T-helper 1 cell treated with Interleukin-12 subunit alpha and Interleukin-12 subunit beta and Interleukin-4 antibody, amounts not matched to agents 30 μg/mL and 1 μg/mL, for 36 hours (primary cell): Measurements from ENCODE around the gene RPA3.
"Not testable (repeated sequence)": the region's sequence is repeated elsewhere in the genome, so short reads cannot be mapped to it uniquely, and the experiment has no call there.

Experiments
- H3K27ac Mint-ChIP-seq: one replicate; pipeline ENCODE4 v1.8.0; 2021; ENCODE audit warnings: mild to moderate bottlenecking, mixed read lengths
- H3K27me3 Mint-ChIP-seq: one replicate; pipeline ENCODE4 v1.8.0; 2021; ENCODE audit warnings: low read depth, mixed read lengths
- H3K36me3 Mint-ChIP-seq: one replicate; pipeline ENCODE4 v1.8.0; 2021; ENCODE audit warnings: low read depth, mixed read lengths
- H3K4me1 Mint-ChIP-seq: one replicate; pipeline ENCODE4 v1.8.0; 2021; ENCODE audit warnings: low read depth, mixed read lengths
- H3K4me3 Mint-ChIP-seq: one replicate; pipeline ENCODE4 v1.8.0; 2021; ENCODE audit warnings: mild to moderate bottlenecking, moderate library complexity, mixed read lengths
- H3K9me3 Mint-ChIP-seq: one replicate; pipeline ENCODE4 v1.8.0; 2021; ENCODE audit warnings: mixed read lengths

RPA3 gene

DNA sequence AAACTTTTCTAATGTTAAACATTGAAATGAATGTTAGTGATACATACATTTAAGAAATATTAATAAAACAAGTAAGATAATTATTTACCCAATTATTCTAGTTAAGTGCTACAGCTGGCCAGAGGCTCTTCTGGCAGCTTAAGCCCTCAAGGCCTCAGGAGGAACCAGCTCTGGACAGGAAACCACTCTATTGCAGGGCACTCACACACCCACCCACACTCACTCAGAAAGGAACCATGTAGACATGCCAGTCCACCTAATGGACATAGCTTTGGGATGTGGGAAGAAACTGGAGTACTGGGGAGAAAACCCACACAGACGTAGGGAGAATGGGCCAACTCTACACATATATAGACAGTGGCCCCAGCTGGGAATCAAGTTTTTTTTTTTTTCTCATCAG lies 49.7 kb downstream of the RPA3 start:
- Mint-ChIP-seq H3K9me3 (peaks cover 12% of the 10 kb centered on the region), H3K27ac (no peak overlapping the region), H3K4me3 (no peak overlapping the region), H3K4me1 (peaks cover 18% of the 10 kb centered on the region), H3K27me3 (no peaks in the 10 kb centered on the region), H3K36me3 (peaks cover 11% of the 10 kb centered on the region)

DNA sequence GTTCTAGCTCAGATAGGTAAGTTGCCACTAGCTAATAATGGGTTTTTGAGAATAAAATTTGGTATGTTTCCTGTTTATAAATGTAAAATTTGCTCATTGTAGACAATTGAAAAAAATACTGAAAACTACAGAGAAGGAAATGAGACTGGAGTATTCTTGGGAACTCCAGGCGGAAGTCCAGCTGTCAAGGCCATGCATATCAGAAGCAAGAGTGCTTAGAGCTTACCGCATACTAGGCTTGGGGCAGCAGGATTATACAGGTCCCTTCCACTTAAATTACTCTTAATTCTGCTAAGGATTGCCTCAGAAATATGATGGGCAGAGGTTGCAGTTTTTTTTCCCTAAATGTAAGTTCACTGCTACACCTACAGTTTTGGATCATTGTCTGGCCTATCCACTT lies 51.2 kb downstream of the RPA3 start:
- no peaks in the 10 kb centered on the region for H3K27me3 Mint-ChIP-seq
- H3K9me3 Mint-ChIP-seq: peaks cover 11% of the 10 kb centered on the region
- H3K36me3 Mint-ChIP-seq: peaks cover 2% of the 10 kb centered on the region
- no peak overlapping the region for H3K27ac Mint-ChIP-seq
- H3K4me1 Mint-ChIP-seq: peaks cover 6% of the 10 kb centered on the region
- no peak overlapping the region for H3K4me3 Mint-ChIP-seq

DNA sequence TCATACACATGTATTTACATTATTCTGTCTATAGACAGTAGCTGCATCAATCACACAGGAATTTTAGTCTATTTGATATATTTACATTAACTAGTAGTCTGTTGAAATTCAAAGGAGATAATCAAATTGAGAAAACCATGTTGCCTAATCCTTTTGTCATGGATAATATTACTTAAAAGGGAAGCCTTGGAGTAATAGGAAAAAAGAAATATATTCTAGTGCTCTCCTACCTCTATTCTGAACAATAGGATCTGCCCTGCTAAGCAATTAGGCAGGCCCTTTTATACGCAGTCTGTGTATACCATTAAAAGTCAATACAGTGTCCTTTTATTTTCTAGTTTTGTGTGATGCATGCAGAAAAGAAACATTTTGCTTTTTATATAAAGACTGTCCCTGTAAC lies 53.4 kb downstream of the RPA3 start:
- no peaks in the 10 kb centered on the region for H3K27me3 Mint-ChIP-seq
- no peak overlapping the region for H3K4me3 Mint-ChIP-seq
- H3K27ac Mint-ChIP-seq: no peak overlapping the region
- H3K9me3 Mint-ChIP-seq: peaks cover 11% of the 10 kb centered on the region
- H3K36me3 Mint-ChIP-seq: peaks cover 2% of the 10 kb centered on the region
- H3K4me1 Mint-ChIP-seq: peaks cover 5% of the 10 kb centered on the region

DNA sequence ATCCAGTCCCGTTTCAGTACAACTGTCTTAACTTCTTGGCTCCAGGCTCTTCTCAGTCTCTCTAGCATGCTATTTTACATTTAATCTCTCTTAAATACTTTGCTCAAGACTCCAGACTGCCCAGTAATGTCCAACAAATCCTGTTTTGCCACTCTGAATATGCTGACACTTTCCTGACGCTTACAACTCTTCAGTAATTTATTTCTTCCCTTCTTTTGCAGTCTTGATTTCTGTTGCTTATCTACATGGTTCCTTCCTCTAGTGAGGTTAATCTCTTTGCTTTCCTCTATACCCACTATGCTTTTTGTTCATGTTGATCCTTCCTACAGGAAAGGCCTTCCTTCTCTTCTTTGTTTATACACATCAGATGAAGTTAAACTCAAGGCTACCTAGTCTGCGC lies 54.1 kb downstream of the RPA3 start:
- Mint-ChIP-seq H3K4me1 (peaks cover 5% of the 10 kb centered on the region), H3K27me3 (peaks cover under 1% of the 10 kb centered on the region), H3K27ac (no peak overlapping the region), H3K36me3 (peaks cover 7% of the 10 kb centered on the region), H3K4me3 (no peak overlapping the region), H3K9me3 (peaks cover 15% of the 10 kb centered on the region)

DNA sequence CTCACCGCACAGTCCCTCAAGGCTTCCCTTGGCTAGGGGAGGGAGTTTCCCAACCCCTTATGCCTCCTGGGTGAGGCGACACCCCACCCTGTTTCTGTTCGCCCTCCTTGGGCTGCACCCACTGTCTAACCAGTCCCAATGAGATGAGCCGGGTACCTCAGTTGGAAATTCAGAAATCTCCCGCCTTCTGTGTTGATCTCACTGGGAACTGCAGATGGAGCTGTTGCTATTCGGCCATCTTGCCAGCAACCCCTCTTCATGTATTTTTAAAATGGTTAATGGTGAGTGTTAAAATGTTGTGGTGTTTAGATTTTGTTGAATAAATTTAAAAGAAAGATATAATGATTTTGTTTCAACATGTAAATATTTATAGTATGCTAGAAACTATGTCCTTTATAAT lies 55.9 kb downstream of the RPA3 start:
- Mint-ChIP-seq H3K9me3 (peaks cover 32% of the 10 kb centered on the region), H3K27me3 (peaks cover 4% of the 10 kb centered on the region), H3K27ac (no peak overlapping the region), H3K36me3 (peaks cover 15% of the 10 kb centered on the region), H3K4me1 (peaks cover 5% of the 10 kb centered on the region), H3K4me3 (no peak overlapping the region)

DNA sequence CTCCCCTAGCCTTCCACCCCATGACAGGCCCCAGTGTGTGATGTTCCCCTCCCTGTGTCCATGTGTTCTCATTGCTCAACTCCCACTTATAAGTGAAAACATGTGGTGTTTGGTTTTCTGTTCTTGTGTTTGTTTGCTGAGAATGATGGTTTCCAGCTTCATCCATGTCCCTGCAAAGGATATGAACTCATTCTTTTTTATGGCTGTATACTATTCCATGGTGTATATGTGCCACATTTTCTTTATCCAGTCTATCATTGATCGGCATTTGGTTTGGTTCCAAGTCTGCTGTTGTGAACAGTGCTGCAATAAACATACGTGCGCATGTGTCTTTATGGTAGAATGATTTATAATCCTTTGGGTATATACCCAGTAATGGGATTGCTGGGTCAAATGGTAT lies 61.9 kb downstream of the RPA3 start:
- Mint-ChIP-seq H3K9me3 (peaks cover 40% of the 10 kb centered on the region), H3K4me1 (peaks cover 22% of the 10 kb centered on the region), H3K36me3 (peaks cover 22% of the 10 kb centered on the region)
- H3K4me3 Mint-ChIP-seq, H3K27ac Mint-ChIP-seq, H3K27me3 Mint-ChIP-seq: not testable (repeated sequence)

DNA sequence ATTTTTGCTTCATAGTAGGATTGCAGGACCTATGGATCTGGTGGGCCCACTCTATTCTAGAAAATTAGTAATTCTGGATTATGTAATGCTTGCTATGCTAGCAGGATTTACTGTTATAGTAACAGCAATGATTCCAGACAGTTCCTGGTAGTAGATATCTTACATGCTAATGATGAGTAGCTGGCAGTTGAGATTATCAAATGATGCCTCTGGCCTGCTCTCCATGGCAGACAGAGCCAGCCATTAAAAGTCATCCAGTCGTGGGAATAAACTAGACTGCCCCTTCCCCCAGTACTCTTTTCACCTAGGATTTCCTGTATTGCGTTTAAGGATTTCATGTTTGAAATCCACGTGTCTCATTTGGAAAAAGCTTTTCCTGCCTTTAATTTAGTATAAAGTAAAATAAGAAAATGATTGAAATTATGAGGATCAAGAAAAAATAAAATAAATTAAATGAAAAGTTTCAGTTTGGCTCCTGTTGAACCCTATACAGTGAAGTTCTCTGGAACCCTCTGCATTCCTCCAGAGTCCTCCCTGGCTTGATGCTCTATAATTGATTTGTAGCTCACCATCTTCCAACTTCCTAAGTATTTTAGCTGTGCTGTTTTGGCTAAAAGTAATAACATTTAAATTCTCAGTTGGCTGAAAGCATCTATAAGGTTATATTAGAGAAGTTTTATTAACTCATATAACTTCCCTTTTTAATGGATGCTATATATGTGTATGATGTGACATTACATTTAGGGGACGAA lies 63.3 kb downstream of the RPA3 start:
- H3K36me3 Mint-ChIP-seq: peaks cover 20% of the 10 kb centered on the region
- peaks cover 4% of the 10 kb centered on the region for H3K27me3 Mint-ChIP-seq
- peaks cover 33% of the 10 kb centered on the region for H3K9me3 Mint-ChIP-seq
- H3K4me1 Mint-ChIP-seq: peaks cover 18% of the 10 kb centered on the region
- H3K27ac Mint-ChIP-seq: no peak overlapping the region
- no peak overlapping the region for H3K4me3 Mint-ChIP-seq

DNA sequence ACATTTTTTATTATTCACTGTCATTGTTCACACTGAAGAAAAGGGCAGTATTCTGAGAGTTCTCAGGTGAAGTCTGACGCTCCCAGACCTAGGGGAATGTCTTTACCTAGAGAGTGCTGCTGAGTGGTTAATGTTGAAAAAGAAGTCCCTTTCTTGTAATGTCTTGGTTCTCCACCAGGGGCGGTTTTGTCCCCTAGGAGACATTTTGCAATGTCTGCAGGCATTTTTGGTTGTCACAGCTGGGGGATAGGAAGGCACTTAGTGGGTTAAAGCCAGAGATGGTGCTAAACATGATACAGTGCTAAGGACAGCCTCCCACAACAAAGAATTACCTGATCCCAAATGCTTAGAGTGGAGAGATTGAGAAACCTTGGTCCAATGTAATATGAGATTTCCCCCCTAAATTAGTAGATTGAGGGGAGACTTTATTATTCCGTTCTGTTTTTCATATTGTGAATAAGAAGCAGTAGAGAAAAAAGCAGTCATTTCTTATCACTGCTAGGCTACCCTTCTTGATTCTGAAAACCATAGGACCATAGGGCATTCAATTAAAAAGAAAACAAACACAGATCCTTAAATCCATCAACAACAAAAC lies 64.7 kb downstream of the RPA3 start:
- Mint-ChIP-seq H3K4me1 (peaks cover 18% of the 10 kb centered on the region), H3K9me3 (peaks cover 18% of the 10 kb centered on the region)

DNA sequence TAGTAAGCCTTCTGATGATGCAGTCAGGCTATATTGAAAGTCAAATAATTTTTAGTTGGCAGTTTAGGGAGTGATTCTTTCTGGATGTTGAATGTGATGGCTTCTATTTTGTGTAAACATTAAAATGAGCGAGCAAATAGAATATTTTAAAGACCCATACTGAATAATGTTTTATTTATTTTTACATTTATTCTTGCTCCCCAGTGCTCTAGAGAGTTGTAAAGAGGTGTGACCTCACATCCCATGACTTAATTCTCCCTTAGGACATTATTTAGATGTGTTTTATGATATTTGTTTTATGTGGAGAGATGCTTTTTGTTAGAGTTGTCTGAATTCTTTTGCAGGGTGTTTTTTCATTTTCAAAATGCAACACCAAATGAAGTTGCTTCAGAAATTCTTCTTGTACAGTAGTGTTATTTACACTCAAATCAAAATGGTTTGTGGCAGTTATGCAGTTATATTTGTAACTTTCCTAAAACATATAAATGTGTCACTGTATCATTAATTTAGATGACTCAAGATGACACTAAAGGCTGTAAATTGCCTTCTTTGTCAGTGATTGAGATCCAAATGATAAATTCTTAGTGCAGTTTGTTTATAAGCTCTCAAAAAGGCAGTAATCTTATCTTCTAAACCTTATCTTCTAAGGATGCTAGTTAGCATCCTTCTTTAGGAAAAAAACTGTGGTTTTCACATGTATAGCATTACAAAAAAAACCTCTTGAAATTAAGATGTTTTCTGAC lies 65.4 kb downstream of the RPA3 start:
- Mint-ChIP-seq H3K9me3 (peaks cover 12% of the 10 kb centered on the region), H3K4me3 (no peak overlapping the region), H3K27ac (no peak overlapping the region), H3K4me1 (peaks cover 18% of the 10 kb centered on the region), H3K27me3 (no peaks in the 10 kb centered on the region), H3K36me3 (peaks cover 8% of the 10 kb centered on the region)

More for the DNA sequence above, 64.7 kb downstream of the RPA3 start:
- H3K36me3 Mint-ChIP-seq: peaks cover 11% of the 10 kb centered on the region
- no peak overlapping the region for H3K4me3 Mint-ChIP-seq
- no peak overlapping the region for H3K27ac Mint-ChIP-seq
- no peaks in the 10 kb centered on the region for H3K27me3 Mint-ChIP-seq

DNA sequence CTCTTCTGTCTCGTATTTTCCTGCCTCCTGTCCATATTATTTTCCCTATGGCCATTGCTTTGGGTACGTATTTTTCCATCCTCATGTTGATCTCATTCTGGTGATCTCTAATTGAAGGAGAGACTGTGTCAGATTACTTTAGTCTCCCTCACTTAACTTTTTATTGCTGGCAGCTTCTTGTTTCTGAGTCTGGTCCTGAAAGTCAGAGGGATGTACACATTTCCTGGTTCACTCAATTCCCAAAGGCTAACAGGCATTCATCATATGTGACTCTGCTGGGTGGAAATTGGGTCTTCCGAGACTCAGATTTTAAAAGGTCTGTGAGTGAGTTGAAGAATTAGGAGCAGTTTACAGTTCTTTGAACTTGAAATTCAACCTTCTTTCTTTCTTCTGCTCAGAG lies 66.9 kb downstream of the RPA3 start:
- Mint-ChIP-seq H3K9me3 (no peaks in the 10 kb centered on the region), H3K36me3 (peaks cover 6% of the 10 kb centered on the region), H3K27ac (no peak overlapping the region), H3K4me1 (peaks cover 19% of the 10 kb centered on the region), H3K27me3 (no peaks in the 10 kb centered on the region), H3K4me3 (no peak overlapping the region)

DNA sequence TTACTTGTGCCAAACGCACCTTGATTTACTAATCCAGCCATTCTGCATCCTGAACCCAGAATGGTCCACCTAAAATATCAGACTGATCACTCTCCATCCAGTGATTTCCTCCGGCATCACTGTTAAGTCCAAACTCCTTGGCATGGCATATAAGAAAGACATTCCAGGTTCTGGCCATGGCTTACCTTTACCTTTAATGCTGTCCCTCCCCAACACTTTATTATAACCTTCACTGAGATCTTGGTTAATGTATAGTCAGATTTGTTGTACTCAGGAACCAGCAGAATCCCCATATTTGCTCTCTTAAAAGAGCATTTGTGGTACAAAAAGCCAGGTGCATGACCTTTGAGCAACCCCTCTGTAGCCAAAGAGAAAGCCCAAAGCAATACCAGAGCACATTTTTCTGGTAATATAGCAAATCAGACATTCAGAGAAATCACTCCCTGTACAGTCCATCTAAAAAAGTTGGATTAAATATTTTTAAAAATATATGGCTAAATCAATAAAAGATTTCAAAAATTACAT lies 67.7 kb downstream of the RPA3 start:
- Mint-ChIP-seq H3K4me3 (no peak overlapping the region), H3K27ac (no peak overlapping the region), H3K4me1 (peaks cover 19% of the 10 kb centered on the region), H3K9me3 (no peaks in the 10 kb centered on the region), H3K36me3 (peaks cover 6% of the 10 kb centered on the region), H3K27me3 (no peaks in the 10 kb centered on the region)

DNA sequence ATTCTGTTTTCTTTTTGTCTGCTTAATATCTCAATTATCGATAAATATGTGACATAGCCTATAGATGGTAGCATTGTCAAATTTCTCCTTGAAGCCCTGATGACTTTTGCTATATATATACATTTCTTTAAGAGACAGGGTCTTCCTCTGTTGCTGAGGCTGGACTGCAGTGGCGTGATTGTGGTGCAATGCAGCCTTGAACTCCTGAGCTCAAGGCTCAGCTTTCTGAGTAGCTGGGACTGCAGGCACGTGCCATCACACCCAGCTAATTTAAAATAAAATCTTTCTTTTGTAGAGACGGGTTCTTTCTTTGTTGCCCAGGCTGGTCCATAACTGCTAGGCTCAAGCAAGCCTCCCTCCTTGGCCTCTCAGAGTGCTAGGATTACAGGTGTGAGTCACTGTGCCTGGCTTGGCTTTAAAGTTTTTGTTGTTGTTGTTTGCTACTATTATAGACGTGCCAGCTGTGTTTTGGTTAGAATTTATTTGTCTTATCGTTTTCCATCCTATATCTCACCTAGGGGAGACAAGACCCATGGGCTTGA lies 70.8 kb downstream of the RPA3 start:
- H3K4me3 Mint-ChIP-seq: no peak overlapping the region
- H3K9me3 Mint-ChIP-seq: no peaks in the 10 kb centered on the region
- no peak overlapping the region for H3K27ac Mint-ChIP-seq
- peaks cover 21% of the 10 kb centered on the region for H3K36me3 Mint-ChIP-seq
- no peaks in the 10 kb centered on the region for H3K27me3 Mint-ChIP-seq
- peaks cover 17% of the 10 kb centered on the region for H3K4me1 Mint-ChIP-seq

DNA sequence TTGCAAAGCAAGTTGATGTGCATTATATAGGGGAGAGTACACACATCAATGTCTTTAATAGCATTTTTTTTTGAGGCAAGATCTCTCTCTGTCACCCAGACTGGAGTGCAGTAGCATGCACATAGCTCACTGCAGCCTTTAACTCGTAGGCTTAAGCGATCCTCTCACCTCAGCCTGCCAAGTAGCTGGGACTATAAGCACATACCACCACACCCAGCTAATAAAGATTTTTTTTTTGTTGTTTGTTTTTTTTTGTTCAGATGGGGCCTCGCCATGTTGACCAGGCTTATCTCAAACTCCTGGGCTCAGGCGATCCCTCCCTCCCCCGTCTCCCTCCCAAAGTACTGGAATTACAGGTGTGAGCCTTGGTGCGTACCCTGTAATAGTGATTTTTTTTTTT lies 76.3 kb downstream of the RPA3 start:
- H3K36me3 Mint-ChIP-seq: peaks cover 23% of the 10 kb centered on the region
- H3K27ac Mint-ChIP-seq: peak overlapping the region; percentile 99
- no peaks in the 10 kb centered on the region for H3K9me3 Mint-ChIP-seq
- H3K27me3 Mint-ChIP-seq: no peaks in the 10 kb centered on the region
- peaks cover 28% of the 10 kb centered on the region for H3K4me1 Mint-ChIP-seq
- H3K4me3 Mint-ChIP-seq: peak overlapping the region; percentile 96

DNA sequence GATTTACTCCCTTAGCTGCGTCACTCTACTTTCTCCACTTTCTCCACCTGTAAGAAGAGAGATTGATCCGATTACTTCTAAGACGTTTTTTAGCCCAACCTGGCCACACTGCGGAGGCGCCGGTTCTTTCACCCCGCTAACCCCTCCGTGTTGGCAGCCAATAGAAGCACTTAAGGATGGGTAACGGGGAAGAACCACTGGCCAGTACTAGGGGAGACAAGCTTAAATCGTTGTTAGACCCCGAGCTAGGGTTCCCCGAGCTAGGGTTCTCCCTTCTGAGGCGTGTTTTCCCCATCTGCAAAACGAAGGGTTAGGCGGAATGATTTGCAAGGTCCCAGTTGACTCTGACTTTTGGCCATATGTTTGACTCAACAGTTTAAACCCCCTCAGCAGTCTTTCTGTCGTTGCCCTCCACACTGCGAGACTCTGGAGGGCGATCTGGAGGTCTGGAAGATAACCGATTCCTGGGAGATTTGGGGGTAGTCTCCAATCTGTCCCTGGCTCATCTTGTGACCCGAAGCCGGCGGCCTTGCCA lies 77.2 kb downstream of the RPA3 start:
- peak overlapping the region; percentile 96 for H3K4me3 Mint-ChIP-seq
- H3K27ac Mint-ChIP-seq: peak overlapping the region; percentile 99
- H3K4me1 Mint-ChIP-seq: peaks cover 27% of the 10 kb centered on the region
- H3K27me3 Mint-ChIP-seq: no peaks in the 10 kb centered on the region
- H3K36me3 Mint-ChIP-seq: peaks cover 23% of the 10 kb centered on the region
- no peaks in the 10 kb centered on the region for H3K9me3 Mint-ChIP-seq
